SK-N-SH (cell line): Measurements from ENCODE around the gene TMEM69. TPM values are rescaled to one million over a fixed set of nuclear protein-coding genes. Genes with fewer than 3 reads are reported as not detected.
"Not testable (repeated sequence)": the region's sequence is repeated elsewhere in the genome, so short reads cannot be mapped to it uniquely, and the experiment has no call there.

Experiments
- CTCF ChIA-PET: fragments of 300-600, 350-600 bp; formaldehyde crosslinking; extraction: SDS; loops from one replicate; lab custom pipeline; 2021; lab: Yijun Ruan, JAX
- POLR2A ChIA-PET: fragments of 350-600 bp; sonication (Branson Sonifier 250); formaldehyde crosslinking; extraction: SDS; loops from one replicate; lab custom pipeline; 2020; ENCODE audit warnings: antibody characterized with exemption, inconsistent platforms; lab: Yijun Ruan, JAX
- DNase-seq: peaks from one replicate; pipeline ENCODE4 v3.0.0; 2012
- H2AFZ ChIP-seq: fragments of 200-600 bp; sonication (generic); 2 replicates; pipeline ENCODE4 v1.8.1; 2016; ENCODE audit warnings: antibody characterized with exemption, mild to moderate bottlenecking, low read depth
- H3F3A ChIP-seq: fragments of 200-600 bp; sonication (generic); replicated peaks from 2 replicates; pipeline ENCODE3; 2016; ENCODE audit warnings: antibody characterized with exemption, mild to moderate bottlenecking; ENCODE audit not compliant: insufficient read depth
- H3K27ac ChIP-seq, 2 experiments: fragments of 200-500 bp in 1 of 2; fragments of 200-600 bp in 1 of 2; sonication (Bioruptor generic) in 1 of 2; sonication (generic), shearing (Covaris generic) in 1 of 2; 2 replicates each; pipeline versions ENCODE4 v1.5.1 to v1.6.1; 2014 to 2016; ENCODE audit warnings: low read depth in 2 of 2, inconsistent platforms in 1 of 2, low read length in 1 of 2, mild to moderate bottlenecking in 1 of 2, mixed read lengths in 1 of 2
- H3K27me3 ChIP-seq: fragments of 200-600 bp; sonication (generic), shearing (Covaris generic); 2 replicates; pipeline ENCODE4 v1.6.1; 2016; ENCODE audit warnings: mixed run types; ENCODE audit not compliant: insufficient read depth
- H3K36me3 ChIP-seq, 2 experiments: fragments of 200-500 bp in 1 of 2; fragments of 200-600 bp in 1 of 2; sonication (Bioruptor generic) in 1 of 2; sonication (generic) in 1 of 2; replicated peaks in 1 of 2; 2 replicates each; pipeline versions ENCODE3 to v1.5.1; 2014 to 2016; ENCODE audit warnings: low read length in 1 of 2, mild to moderate bottlenecking in 1 of 2; ENCODE audit not compliant: insufficient read depth in 2 of 2, control insufficient read depth in 1 of 2
- H3K4me1 ChIP-seq, 2 experiments: fragments of 200-500 bp in 1 of 2; fragments of 200-600 bp in 1 of 2; sonication (Bioruptor generic) in 1 of 2; sonication (generic), shearing (Covaris generic) in 1 of 2; 2 replicates each; pipeline versions ENCODE4 v1.5.1 to v1.6.1; 2014 to 2016; ENCODE audit warnings: low read depth in 1 of 2, low read length in 1 of 2, mixed run types in 1 of 2; ENCODE audit not compliant: insufficient read depth in 2 of 2, control insufficient read depth in 1 of 2
- H3K4me2 ChIP-seq: fragments of 200-600 bp; sonication (generic), shearing (Covaris generic); 2 replicates; pipeline ENCODE4 v1.6.1; 2017; ENCODE audit warnings: mixed run types
- H3K4me3 ChIP-seq, 2 experiments: fragments of 200-500 bp in 1 of 2; fragments of 200-600 bp in 1 of 2; sonication (Bioruptor generic) in 1 of 2; sonication (generic), shearing (Covaris generic) in 1 of 2; 2 replicates each; pipeline versions ENCODE4 v1.5.1 to v1.8.1; 2014 to 2016; ENCODE audit warnings: low read depth in 2 of 2, inconsistent platforms in 1 of 2, low read length in 1 of 2, mild to moderate bottlenecking in 1 of 2, mixed read lengths in 1 of 2, moderate library complexity in 1 of 2
- H3K79me2 ChIP-seq: fragments of 200-600 bp; sonication (generic); 2 replicates; pipeline ENCODE4 v1.8.1; 2017; ENCODE audit warnings: mild to moderate bottlenecking; ENCODE audit not compliant: insufficient read depth
- H3K9ac ChIP-seq: fragments of 200-600 bp; sonication (generic); 2 replicates; pipeline ENCODE4 v1.6.1; 2017; ENCODE audit warnings: mixed run types
- H3K9me2 ChIP-seq: fragments of 200-600 bp; sonication (generic); 2 replicates; pipeline ENCODE4 v1.6.1; 2017; ENCODE audit warnings: mixed run types
- H3K9me3 ChIP-seq: fragments of 200-600 bp; sonication (generic); 2 replicates; pipeline ENCODE4 v1.6.1; 2017; ENCODE audit warnings: mixed run types, mild to moderate bottlenecking, moderate library complexity
- H4K20me1 ChIP-seq: fragments of 200-600 bp; sonication (generic); 2 replicates; pipeline ENCODE4 v1.6.1; 2017; ENCODE audit warnings: mild to moderate bottlenecking, mixed run types; ENCODE audit not compliant: insufficient read depth
- CHD2 ChIP-seq: fragments of 150-350 bp; IDR thresholded peaks from 2 replicates; pipeline ENCODE4 v1.6.1; 2018; ENCODE audit warnings: low read length; ENCODE audit not compliant: partially characterized antibody
- FOXM1 ChIP-seq: IDR thresholded peaks from 2 replicates; pipeline ENCODE4 v1.4.0; 2012; ENCODE audit warnings: low read depth, mild to moderate bottlenecking
- GABPA ChIP-seq: IDR thresholded peaks from 2 replicates; pipeline ENCODE4 v1.4.0; 2012; ENCODE audit warnings: low read depth, mild to moderate bottlenecking
- GATA2 ChIP-seq: sonication (generic); formaldehyde crosslinking; IDR thresholded peaks from 2 replicates; pipeline ENCODE4 v1.5.0; 2020; ENCODE audit warnings: mild to moderate bottlenecking, missing genetic modification reagents
- MEF2A ChIP-seq: IDR thresholded peaks from 2 replicates; pipeline ENCODE4 v1.4.0; 2012; ENCODE audit warnings: low read depth, borderline replicate concordance
- NFIC ChIP-seq: IDR thresholded peaks from 2 replicates; pipeline ENCODE4 v1.4.0; 2012; ENCODE audit warnings: borderline replicate concordance
- RAD21 ChIP-seq: IDR thresholded peaks from 2 replicates; pipeline ENCODE4 v1.6.1; 2012; ENCODE audit warnings: mild to moderate bottlenecking, low read length
- YY1 ChIP-seq: IDR thresholded peaks from 2 replicates; pipeline ENCODE4 v1.4.0; 2012; ENCODE audit warnings: low read depth, mild to moderate bottlenecking
- WGBS: methylation state at CpG from one replicate; pipeline ENCODE4 v1.1.6; 2017; ENCODE audit warnings: low lambda C conversion rate; 5-methylcytosine and 5-hydroxymethylcytosine counted together
- polyA plus RNA-seq, 3 experiments: library from polyadenylated mRNA; depleted of rRNA; stranded (reverse); fragments of >200 nt; gene quantifications; 2 replicates each; pipeline ENCODE4 v1.2.3, GENCODE V29; 2012
- TF ChIP-seq, protein P1 (sequence below): fragments of 200-600 bp; sonication (generic); IDR thresholded peaks from 2 replicates; pipeline ENCODE4 v1.6.1; 2017; ENCODE audit warnings: antibody characterized with exemption, mild to moderate bottlenecking, moderate library complexity
- TF ChIP-seq, protein P2 (sequence below): IDR thresholded peaks from 2 replicates; pipeline ENCODE4 v1.4.0; 2012; ENCODE audit warnings: low read depth
- TF ChIP-seq, protein P3 (sequence below): fragments of 150-350 bp; IDR thresholded peaks from 2 replicates; pipeline ENCODE4 v1.6.1; 2016; ENCODE audit warnings: mild to moderate bottlenecking, low read depth, low read length

Gene TMEM69
- polyA plus RNA-seq, 1 of the 3 experiments (the other 2 are of a cell fraction) = 46.1 TPM

DNA sequence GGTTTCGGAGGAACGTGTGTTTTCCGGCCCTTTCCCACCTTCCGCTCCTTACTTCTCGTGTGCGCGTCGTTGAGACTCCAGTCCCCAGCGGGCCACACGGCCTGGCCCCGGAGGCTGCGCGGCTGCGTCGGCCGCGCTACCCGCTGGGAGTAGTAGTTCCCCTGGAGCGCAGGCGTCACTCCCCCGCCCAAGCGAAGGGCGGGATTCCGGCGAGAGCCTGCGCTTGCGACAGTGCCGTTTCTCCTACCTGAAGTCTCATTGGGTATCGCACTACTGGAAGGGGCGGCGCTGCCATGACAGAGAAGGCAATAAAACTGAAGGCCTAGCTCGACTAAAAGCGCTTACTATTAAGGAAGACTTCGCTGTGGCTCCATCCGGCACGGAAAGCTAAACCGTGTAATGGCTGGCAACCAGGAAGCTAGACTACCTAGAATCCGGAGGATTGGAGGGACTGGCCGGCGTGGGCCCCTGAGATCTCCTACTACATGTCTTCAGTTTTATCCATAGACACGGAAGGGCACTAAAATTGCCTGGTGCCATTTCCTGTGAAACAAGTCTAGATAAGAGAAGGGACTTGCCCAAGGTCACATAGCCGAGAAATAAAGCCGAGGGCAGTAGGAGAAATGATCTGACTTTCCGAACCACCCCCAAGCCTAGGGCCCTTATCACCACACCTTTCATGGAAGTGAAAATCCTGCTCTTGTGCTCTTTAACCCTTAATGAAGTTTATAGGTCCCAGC, 797 bp upstream of the TMEM69 start (continued):
- TF ChIP-seq GABPA (peak; percentile 62), YY1 (peak; percentile 44; the same call in 1 of the 2 replicates), NFIC (no peak), FOXM1 (no peak), RAD21 (no peak)
- TF ChIP-seq, protein P1, sequence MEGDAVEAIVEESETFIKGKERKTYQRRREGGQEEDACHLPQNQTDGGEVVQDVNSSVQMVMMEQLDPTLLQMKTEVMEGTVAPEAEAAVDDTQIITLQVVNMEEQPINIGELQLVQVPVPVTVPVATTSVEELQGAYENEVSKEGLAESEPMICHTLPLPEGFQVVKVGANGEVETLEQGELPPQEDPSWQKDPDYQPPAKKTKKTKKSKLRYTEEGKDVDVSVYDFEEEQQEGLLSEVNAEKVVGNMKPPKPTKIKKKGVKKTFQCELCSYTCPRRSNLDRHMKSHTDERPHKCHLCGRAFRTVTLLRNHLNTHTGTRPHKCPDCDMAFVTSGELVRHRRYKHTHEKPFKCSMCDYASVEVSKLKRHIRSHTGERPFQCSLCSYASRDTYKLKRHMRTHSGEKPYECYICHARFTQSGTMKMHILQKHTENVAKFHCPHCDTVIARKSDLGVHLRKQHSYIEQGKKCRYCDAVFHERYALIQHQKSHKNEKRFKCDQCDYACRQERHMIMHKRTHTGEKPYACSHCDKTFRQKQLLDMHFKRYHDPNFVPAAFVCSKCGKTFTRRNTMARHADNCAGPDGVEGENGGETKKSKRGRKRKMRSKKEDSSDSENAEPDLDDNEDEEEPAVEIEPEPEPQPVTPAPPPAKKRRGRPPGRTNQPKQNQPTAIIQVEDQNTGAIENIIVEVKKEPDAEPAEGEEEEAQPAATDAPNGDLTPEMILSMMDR = no peak
- TF ChIP-seq, protein P2, sequence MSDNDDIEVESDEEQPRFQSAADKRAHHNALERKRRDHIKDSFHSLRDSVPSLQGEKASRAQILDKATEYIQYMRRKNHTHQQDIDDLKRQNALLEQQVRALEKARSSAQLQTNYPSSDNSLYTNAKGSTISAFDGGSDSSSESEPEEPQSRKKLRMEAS = no peak; the same call in 1 of the 2 replicates
- TF ChIP-seq, protein P3, sequence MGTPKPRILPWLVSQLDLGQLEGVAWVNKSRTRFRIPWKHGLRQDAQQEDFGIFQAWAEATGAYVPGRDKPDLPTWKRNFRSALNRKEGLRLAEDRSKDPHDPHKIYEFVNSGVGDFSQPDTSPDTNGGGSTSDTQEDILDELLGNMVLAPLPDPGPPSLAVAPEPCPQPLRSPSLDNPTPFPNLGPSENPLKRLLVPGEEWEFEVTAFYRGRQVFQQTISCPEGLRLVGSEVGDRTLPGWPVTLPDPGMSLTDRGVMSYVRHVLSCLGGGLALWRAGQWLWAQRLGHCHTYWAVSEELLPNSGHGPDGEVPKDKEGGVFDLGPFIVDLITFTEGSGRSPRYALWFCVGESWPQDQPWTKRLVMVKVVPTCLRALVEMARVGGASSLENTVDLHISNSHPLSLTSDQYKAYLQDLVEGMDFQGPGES = no peak

DNA sequence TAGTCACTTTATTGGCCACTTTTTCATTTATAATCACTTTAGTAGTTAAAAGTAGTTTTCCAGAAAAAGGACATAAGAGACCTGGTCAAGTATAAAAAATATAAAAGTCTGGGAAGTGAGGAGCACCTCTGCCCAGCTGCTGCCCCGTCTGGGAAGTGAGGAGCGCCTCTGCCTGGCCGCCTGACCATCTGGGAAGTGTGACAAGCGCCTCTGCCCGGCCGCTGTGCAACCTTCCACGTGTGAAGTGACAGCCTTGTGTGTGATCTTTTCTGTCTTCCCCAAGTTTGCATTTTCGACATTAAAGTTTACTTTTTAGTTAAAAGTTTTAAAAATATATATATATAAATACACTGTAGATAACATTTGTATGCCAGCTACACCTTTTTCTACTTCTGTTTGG, 5.8 kb downstream of the TMEM69 start:
- 99% methylated on average over 8 of the region's 8 CpGs for WGBS
- DNase-seq, CTCF ChIA-PET, H3K27ac ChIP-seq, H3K9me2 ChIP-seq, H3K27me3 ChIP-seq, H4K20me1 ChIP-seq, H3K9ac ChIP-seq, POLR2A ChIA-PET, H3K9me3 ChIP-seq, H2AFZ ChIP-seq, H3K4me2 ChIP-seq, H3K4me3 ChIP-seq, H3K4me1 ChIP-seq: not testable (repeated sequence)
- Histone ChIP-seq H3K36me3 (peaks cover 33 to 44% of the 10 kb centered on the region in 2 experiments), H3K79me2 (peaks cover 33% of the 10 kb centered on the region), H3F3A (peaks cover 34% of the 10 kb centered on the region)

DNA sequence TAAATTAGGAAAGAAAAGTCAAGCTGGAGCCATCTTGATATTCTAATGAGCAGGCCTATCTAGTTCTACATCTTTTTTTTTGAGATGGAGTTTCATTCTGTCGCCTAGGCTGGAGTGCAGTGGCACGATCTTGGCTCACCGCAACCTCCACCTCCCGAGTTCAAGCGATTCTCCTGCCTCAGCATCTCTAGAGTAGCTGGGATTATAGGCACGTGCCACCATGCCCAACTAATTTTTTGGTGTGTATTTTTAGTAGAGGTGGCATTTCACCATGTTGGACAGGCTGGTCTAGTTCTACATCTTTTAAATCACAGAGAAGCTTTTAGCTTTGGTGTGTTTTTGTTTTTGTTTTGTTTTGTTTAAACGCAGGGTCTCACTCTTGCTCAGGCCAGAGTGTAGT, 6.8 kb downstream of the TMEM69 start:
- Histone ChIP-seq H3K36me3 (peaks cover 33 to 47% of the 10 kb centered on the region in 2 experiments), H3F3A (peaks cover 34% of the 10 kb centered on the region), H3K9me2 (no peaks in the 10 kb centered on the region), H2AFZ (no peak overlapping the region), H3K79me2 (peaks cover 23% of the 10 kb centered on the region), H4K20me1 (no peaks in the 10 kb centered on the region), H3K27me3 (no peaks in the 10 kb centered on the region), H3K4me3 (no peak overlapping the region), H3K9ac (no peak overlapping the region), H3K4me2 (no peak overlapping the region), H3K4me1 (no peaks in the 10 kb centered on the region), H3K9me3 (no peaks in the 10 kb centered on the region), H3K27ac (no peak overlapping the region)
- DNase-seq = no peak
- 94% methylated on average over 7 of the region's 7 CpGs for WGBS
- POLR2A ChIA-PET = no interaction called here
- TF ChIP-seq MEF2A = no peak
- no peak for TF ChIP-seq CHD2
- no peak for TF ChIP-seq GATA2
- TF ChIP-seq NFIC = no peak
- CTCF ChIA-PET = no interaction called here
